GM23248 (cell line): ENCODE data around the gene SOBP.

Experiments used
- EZH2 ChIP-seq: fragments of 200-600 bp; sonication (generic); IDR thresholded peaks from 2 replicates; pipeline ENCODE4 v1.6.1; 2018; ENCODE audit warnings: antibody characterized with exemption, mild to moderate bottlenecking; ENCODE audit not compliant: insufficient read depth, poor library complexity, severe bottlenecking
- EZH2phosphoT487 ChIP-seq: fragments of 200-600 bp; sonication (generic); IDR thresholded peaks from 2 replicates; pipeline ENCODE4 v1.6.1; 2018; ENCODE audit warnings: antibody characterized with exemption, moderate library complexity, mild to moderate bottlenecking, low read depth; ENCODE audit not compliant: insufficient read depth

DNA sequence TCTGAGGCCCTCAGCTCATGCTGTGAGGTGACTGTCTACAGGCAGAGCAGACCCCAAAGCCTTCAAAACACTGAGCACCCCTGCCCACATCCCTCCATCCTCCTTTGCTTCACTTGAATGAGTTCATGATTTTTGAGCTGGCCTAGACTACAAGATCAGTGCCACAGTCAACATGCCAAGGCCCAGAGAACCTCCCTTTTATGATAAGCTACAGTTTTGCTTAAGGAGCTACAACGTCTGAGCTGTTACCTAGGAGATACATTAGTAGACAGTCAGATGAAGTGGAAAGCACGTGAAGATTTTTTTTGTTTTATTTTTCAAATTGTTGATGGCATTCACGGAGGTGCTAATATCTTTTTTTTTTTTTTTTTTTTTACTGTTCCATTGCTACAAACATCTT, 139.0 kb downstream of the SOBP start:
- TF ChIP-seq EZH2 (no peak), EZH2phosphoT487 (no peak)
